Epithelial cell of proximal tubule (primary cell): ENCODE data around the gene PDGFD. TPM values are rescaled to one million over a fixed set of nuclear protein-coding genes. Genes with fewer than 3 reads are reported as not detected.

Experiments used
- DNase-seq: peaks from one replicate; pipeline ENCODE4 v3.0.0-alpha.2; 2011; ENCODE audit warnings: low read depth
- H3K4me3 ChIP-seq: 2 replicates; pipeline ENCODE4 v1.5.1; 2011; ENCODE audit warnings: low read depth, mild to moderate bottlenecking, low read length
- total RNA-seq: library from RNA; depleted of rRNA; stranded (reverse); fragments of >200 nt; gene quantifications from 2 replicates; pipeline ENCODE4 v1.2.3, GENCODE V29; 2015
- TF ChIP-seq, protein P1 (sequence below): conservative IDR thresholded peaks from 2 replicates; pipeline ENCODE4 v1.5.1; 2012; ENCODE audit warnings: low read depth, mild to moderate bottlenecking, low read length

The PDGFD gene
- total RNA-seq, 1 donor from 2014 or later = 3.4 TPM

DNA sequence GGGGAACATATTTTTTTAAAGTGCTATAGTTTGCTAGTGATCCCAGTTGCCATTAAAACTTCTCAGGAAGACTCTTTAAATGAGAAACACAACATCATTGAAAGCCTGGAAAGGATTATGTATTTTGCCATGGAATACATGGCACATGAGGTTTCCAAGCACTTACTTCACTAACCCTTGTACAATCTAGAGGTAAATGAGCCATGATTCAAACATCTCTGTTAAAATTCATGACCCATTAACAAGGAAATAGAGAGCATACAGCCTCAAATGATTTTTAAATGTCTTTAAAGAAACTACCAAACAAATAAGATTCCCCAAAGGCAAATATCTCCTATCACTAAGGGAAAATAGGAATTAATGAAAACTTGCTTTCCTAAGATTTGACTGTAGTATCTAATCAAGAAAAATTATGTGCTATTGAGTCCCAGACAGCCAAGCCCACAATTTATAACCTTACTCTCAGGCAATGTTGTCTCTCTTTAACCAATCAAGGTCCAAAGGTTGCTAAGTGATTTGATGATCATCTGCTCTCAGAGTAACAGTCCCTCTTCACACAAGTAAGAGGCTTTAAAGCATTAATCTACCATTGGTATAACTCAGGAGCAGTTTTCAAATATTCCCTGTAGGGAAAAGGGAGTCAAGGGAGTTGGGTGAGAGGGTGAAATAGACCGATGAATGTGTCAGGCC is 219.6 kb downstream of the PDGFD start:
- H3K4me3 ChIP-seq = no peak overlapping the region
- TF ChIP-seq, protein P1, sequence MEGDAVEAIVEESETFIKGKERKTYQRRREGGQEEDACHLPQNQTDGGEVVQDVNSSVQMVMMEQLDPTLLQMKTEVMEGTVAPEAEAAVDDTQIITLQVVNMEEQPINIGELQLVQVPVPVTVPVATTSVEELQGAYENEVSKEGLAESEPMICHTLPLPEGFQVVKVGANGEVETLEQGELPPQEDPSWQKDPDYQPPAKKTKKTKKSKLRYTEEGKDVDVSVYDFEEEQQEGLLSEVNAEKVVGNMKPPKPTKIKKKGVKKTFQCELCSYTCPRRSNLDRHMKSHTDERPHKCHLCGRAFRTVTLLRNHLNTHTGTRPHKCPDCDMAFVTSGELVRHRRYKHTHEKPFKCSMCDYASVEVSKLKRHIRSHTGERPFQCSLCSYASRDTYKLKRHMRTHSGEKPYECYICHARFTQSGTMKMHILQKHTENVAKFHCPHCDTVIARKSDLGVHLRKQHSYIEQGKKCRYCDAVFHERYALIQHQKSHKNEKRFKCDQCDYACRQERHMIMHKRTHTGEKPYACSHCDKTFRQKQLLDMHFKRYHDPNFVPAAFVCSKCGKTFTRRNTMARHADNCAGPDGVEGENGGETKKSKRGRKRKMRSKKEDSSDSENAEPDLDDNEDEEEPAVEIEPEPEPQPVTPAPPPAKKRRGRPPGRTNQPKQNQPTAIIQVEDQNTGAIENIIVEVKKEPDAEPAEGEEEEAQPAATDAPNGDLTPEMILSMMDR = no peak
- DNase-seq = no peak

DNA sequence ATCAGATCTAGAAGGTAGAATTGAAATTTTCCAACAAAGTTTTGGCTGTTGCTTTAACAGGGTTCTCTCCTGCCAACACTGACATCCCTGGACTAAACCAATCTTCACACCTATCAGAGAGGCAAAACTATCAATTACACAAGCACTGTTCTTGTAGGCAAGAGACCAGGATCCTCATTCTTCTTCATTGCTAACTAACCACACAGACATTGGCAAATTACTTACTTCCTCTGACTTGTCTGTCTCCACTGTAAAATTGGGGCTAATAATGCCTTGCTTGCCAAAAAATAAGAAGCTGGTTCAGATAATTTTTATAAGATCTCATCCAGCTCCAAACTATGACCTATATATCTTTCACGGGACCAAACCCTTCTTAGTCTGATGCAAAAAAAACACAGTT is 221.3 kb downstream of the PDGFD start:
- TF ChIP-seq, protein P1 = no peak
- no peak for DNase-seq
- H3K4me3 ChIP-seq = no peak overlapping the region

DNA sequence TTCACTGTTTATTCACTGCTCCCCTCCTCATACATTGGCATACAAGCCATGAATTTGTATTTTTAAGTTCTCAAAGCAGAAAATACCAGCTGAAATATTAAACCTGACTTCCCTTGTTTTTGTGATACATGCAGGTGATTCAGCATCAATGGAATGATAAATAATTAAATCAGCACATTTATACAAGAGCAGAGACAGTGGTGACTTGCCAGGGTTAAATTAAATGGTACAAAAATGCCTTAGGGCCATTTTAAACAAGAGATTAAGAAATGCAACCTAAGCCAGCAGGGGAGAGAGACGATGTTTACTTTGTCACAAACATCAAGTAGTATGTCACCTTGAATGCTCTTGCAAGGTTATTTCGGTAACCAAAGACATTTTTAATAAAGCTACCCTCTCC is 223.4 kb downstream of the PDGFD start:
- no peak overlapping the region for H3K4me3 ChIP-seq
- no peak for DNase-seq
- TF ChIP-seq, protein P1 = no peak

DNA sequence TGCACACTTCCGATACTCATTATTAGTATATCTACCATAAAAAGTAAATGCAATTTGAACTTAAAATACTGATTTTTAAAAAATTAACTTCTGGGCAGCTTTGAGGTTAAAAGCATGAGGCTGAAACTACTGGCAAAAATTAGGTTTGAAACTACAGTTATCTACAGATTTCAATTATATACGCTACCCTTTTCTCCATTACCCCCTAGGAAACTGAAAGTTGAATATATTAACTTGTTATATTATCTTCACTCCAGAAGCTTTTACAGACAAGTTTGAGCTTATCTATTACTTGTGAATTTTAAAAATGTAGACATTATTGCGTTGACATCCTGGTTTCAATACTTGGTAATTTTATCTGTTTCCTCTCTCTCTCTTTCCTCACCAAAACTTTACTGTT is 224.3 kb downstream of the PDGFD start:
- DNase-seq = no peak
- H3K4me3 ChIP-seq = no peak overlapping the region
- TF ChIP-seq, protein P1 = no peak

DNA sequence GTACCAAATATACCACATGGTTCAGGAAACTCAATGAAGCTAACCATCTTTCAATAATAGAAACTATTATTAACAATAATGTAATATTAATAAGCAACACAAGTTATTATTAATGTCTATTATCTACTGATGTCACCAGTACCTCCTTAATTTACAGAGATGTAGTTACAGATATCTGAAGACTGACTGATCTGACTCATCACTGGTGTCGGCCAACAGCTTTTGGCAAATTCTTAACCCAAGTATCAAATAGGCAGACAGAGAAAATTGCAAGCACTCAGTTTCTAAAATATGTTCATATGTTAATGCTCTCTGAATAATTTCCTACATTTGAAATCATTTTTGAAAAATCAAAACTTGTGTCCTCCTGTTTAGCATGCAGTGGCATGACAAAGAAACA is 227.9 kb downstream of the PDGFD start:
- DNase-seq = no peak
- H3K4me3 ChIP-seq = no peak overlapping the region
- TF ChIP-seq, protein P1 = no peak

DNA sequence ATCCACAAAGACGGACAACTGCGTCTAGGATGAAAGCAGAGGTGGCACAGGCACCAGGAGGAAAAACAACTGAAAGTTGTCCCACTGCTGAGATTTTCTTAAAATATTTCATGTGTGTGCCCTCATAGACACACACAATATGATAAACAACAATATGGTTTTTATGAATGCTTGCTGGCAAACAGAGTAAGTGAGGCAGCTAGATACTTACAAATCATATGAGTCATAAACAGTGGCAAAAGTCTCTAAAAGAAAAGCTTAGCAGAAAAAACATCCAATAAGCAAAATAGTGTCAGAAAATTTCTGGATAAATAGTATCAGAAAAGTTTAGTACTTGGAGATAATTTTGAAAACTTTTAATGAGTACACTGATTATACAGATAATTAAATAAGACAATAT is 228.7 kb downstream of the PDGFD start:
- TF ChIP-seq, protein P1 = no peak
- no peak for DNase-seq
- H3K4me3 ChIP-seq = no peak overlapping the region

DNA sequence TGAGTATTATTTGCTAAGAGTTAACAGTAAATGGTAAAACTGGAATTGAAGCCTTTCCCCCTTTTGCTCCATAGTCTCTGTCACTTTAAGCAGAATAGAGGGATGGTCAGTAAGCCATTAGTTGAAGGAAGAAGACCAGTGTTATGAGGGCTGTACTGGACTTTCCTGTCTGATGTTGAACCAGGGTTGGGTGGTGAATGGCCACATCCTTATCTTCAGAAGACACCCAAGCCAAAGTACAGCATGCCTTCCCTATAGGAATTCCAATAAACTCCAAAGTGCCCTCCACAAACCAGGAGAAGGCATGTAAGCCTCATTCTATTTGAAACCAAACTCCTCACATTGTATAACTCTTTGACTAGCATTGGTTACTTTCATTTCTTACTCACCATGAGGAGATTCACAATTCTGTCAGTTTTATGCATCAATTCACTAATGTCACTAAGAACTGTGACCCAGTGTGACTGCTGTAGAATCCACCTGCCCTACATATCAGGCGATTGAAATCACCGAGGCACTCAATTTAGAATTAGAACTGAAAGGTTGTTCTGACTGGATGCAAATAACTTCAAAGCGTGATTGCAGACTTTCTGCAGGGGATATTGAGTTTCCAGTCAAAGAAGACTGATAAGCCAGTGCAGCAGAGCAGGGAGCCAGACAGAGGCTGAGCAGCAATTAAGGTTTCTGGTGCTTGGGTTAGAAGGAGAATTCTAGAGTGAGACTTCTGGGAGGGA is 234.6 kb downstream of the PDGFD start:
- DNase-seq = no peak
- TF ChIP-seq, protein P1 = no peak
- no peak overlapping the region for H3K4me3 ChIP-seq
